Loucy (cell line): ENCODE measurements around the gene SKIC8.

ENCODE experiments used
- H2AFZ ChIP-seq: fragments of 200-600 bp; sonication (generic); 2 replicates; pipeline ENCODE4 v1.6.0; 2016; ENCODE audit warnings: antibody characterized with exemption, mild to moderate bottlenecking, low read length, moderate library complexity
- H3F3A ChIP-seq: fragments of 200-600 bp; 2 replicates; pipeline ENCODE4 v1.6.0; 2016; ENCODE audit warnings: antibody characterized with exemption, low read depth, mild to moderate bottlenecking
- H3K27me3 ChIP-seq: fragments of 200-600 bp; sonication (generic); 2 replicates; pipeline ENCODE4 v1.6.1; 2014; ENCODE audit warnings: low read length, mild to moderate bottlenecking; ENCODE audit not compliant: insufficient read depth, poor library complexity, severe bottlenecking
- H3K36me3 ChIP-seq: fragments of 200-600 bp; sonication (generic); 2 replicates; pipeline ENCODE4 v1.6.1; 2016; ENCODE audit warnings: low read length; ENCODE audit not compliant: insufficient read depth
- H3K4me1 ChIP-seq: fragments of 200-600 bp; sonication (generic); 2 replicates; pipeline ENCODE4 v1.5.1; 2014; ENCODE audit warnings: low read length, mild to moderate bottlenecking; ENCODE audit not compliant: insufficient read depth, poor library complexity, severe bottlenecking
- H3K4me2 ChIP-seq: fragments of 200-600 bp; sonication (generic); 2 replicates; pipeline ENCODE4 v1.6.0; 2014; ENCODE audit warnings: antibody characterized with exemption, low read length, low read depth, mild to moderate bottlenecking; ENCODE audit not compliant: poor library complexity, severe bottlenecking
- H3K4me3 ChIP-seq: fragments of 200-600 bp; sonication (generic); 2 replicates; pipeline ENCODE4 v1.5.1; 2014; ENCODE audit warnings: low read length, mild to moderate bottlenecking, mixed read lengths; ENCODE audit not compliant: poor library complexity, severe bottlenecking
- H3K79me2 ChIP-seq: fragments of 200-600 bp; sonication (generic); 2 replicates; pipeline ENCODE4 v1.6.1; 2014; ENCODE audit warnings: low read length; ENCODE audit not compliant: insufficient read depth
- H3K9ac ChIP-seq: fragments of 200-600 bp; sonication (generic); 2 replicates; pipeline ENCODE4 v1.6.0; 2014; ENCODE audit warnings: mild to moderate bottlenecking, low read depth, low read length, moderate library complexity; ENCODE audit not compliant: poor library complexity, severe bottlenecking
- H3K9me2 ChIP-seq: fragments of 200-600 bp; sonication (generic); replicated peaks from 2 replicates; pipeline ENCODE4 v1.6.1; 2016; ENCODE audit warnings: low read depth, low read length, mixed read lengths
- H3K9me3 ChIP-seq: fragments of 200-600 bp; sonication (generic); 2 replicates; pipeline ENCODE4 v1.6.1; 2014; ENCODE audit warnings: mild to moderate bottlenecking, antibody characterized with exemption, low read length, low read depth; ENCODE audit not compliant: insufficient read depth
- H4K20me1 ChIP-seq: fragments of 200-600 bp; sonication (generic); 2 replicates; pipeline ENCODE4 v1.6.0; 2014; ENCODE audit warnings: antibody characterized with exemption, low read length, mild to moderate bottlenecking; ENCODE audit not compliant: insufficient read depth, poor library complexity, severe bottlenecking
- EZH2phosphoT487 ChIP-seq: fragments of 200-600 bp; IDR thresholded peaks from 2 replicates; pipeline ENCODE4 v1.6.1; 2018; ENCODE audit warnings: antibody characterized with exemption, mild to moderate bottlenecking, moderate library complexity, borderline replicate concordance
- TF ChIP-seq, protein P1 (sequence below): fragments of 200-600 bp; sonication (generic); conservative IDR thresholded peaks from 2 replicates; pipeline ENCODE4 v1.5.1; 2014; ENCODE audit warnings: mild to moderate bottlenecking, antibody characterized with exemption, low read length

Gene SKIC8

DNA sequence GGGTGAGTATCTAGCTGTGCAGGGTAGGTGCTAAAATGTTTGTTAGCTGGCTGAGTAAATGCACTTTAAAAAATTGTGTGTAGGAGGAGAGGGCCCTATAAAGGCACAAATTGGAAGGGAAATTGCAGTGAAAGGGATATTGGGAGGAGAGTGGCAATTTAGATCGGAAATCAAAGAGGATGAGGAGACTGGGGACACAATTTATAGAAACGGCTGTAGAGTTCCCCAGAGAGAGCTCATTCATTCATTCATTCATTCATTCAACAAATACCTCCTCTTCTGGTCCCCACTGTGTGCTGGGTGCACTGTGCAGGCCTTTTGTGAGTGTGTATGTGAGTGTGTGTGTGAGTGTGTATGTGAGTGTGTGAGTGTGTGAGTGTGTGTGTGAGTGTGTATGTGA, 32.6 kb downstream of the SKIC8 start:
- Histone ChIP-seq H3K79me2 (no peaks in the 10 kb centered on the region), H3K9me3 (no peaks in the 10 kb centered on the region), H3K27me3 (no peaks in the 10 kb centered on the region), H3F3A (no peaks in the 10 kb centered on the region), H3K9me2 (no peaks in the 10 kb centered on the region), H3K4me2 (no peak overlapping the region), H3K4me3 (no peak overlapping the region), H3K36me3 (no peaks in the 10 kb centered on the region), H4K20me1 (no peaks in the 10 kb centered on the region), H3K4me1 (no peaks in the 10 kb centered on the region), H3K9ac (no peak overlapping the region), H2AFZ (no peak overlapping the region)
- TF ChIP-seq EZH2phosphoT487: no peak
- TF ChIP-seq, protein P1, sequence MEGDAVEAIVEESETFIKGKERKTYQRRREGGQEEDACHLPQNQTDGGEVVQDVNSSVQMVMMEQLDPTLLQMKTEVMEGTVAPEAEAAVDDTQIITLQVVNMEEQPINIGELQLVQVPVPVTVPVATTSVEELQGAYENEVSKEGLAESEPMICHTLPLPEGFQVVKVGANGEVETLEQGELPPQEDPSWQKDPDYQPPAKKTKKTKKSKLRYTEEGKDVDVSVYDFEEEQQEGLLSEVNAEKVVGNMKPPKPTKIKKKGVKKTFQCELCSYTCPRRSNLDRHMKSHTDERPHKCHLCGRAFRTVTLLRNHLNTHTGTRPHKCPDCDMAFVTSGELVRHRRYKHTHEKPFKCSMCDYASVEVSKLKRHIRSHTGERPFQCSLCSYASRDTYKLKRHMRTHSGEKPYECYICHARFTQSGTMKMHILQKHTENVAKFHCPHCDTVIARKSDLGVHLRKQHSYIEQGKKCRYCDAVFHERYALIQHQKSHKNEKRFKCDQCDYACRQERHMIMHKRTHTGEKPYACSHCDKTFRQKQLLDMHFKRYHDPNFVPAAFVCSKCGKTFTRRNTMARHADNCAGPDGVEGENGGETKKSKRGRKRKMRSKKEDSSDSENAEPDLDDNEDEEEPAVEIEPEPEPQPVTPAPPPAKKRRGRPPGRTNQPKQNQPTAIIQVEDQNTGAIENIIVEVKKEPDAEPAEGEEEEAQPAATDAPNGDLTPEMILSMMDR: no peak

DNA sequence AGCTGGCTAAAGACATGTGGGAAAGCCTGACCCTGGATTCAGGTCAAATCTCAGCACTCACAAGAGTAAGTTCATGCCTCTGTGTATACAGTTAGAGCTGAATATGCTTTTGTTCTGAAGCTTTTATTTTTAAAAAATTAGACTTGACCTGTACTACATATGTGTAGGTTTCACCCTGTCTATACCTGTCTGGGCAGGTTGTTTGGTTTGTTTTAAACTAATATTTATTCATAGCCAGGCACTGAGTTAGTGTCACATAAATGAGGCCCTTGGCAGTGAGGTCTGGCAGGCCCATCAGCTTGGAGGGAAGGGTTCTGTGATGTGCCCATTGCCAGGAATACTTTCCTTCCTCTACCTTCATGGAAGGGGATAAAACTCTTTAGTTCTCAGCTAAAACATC, 33.2 kb downstream of the SKIC8 start:
- no peaks in the 10 kb centered on the region for H3K79me2 ChIP-seq
- H3K36me3 ChIP-seq: no peaks in the 10 kb centered on the region
- no peaks in the 10 kb centered on the region for H3K4me1 ChIP-seq
- no peak overlapping the region for H3K4me2 ChIP-seq
- H2AFZ ChIP-seq: no peak overlapping the region
- H3K27me3 ChIP-seq: no peaks in the 10 kb centered on the region
- TF ChIP-seq, protein P1: no peak
- TF ChIP-seq EZH2phosphoT487: no peak
- H3K4me3 ChIP-seq: no peak overlapping the region
- no peaks in the 10 kb centered on the region for H3K9me3 ChIP-seq
- H3K9me2 ChIP-seq: no peaks in the 10 kb centered on the region
- no peaks in the 10 kb centered on the region for H4K20me1 ChIP-seq
- H3F3A ChIP-seq: no peaks in the 10 kb centered on the region
- H3K9ac ChIP-seq: no peak overlapping the region

DNA sequence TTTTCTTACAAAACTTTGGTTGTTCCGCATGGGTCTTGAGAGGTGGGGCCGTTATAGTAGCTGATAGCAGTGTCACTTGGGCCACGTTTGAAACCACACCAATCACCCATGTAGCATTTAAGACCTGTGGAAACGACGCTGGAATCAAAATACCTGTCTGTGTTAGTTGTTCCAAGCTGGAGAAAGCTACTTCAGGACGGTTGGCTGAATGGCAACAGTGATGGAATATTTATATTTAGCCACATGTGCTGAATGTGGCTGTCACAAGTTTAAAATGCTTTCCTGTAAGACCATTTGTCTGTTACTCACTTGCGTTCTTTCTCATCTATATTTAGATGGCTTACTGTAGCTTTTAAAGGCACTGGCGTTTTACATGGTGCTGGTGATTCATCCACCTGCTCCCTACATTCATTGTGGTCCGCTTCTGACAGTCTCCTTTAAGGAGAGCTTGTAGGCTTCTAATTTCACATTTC, 33.6 kb downstream of the SKIC8 start:
- no peaks in the 10 kb centered on the region for H3K36me3 ChIP-seq
- no peaks in the 10 kb centered on the region for H3F3A ChIP-seq
- no peak overlapping the region for H3K9ac ChIP-seq
- no peak overlapping the region for H2AFZ ChIP-seq
- H3K9me3 ChIP-seq: no peaks in the 10 kb centered on the region
- no peaks in the 10 kb centered on the region for H3K27me3 ChIP-seq
- no peaks in the 10 kb centered on the region for H4K20me1 ChIP-seq
- no peak overlapping the region for H3K4me2 ChIP-seq
- H3K79me2 ChIP-seq: no peaks in the 10 kb centered on the region
- no peak for TF ChIP-seq EZH2phosphoT487
- TF ChIP-seq, protein P1: no peak
- no peaks in the 10 kb centered on the region for H3K9me2 ChIP-seq
- no peak overlapping the region for H3K4me3 ChIP-seq
- H3K4me1 ChIP-seq: no peaks in the 10 kb centered on the region
